AG04449 (cell line): Measurements from ENCODE around the gene RAB4A.

Source experiments
- CTCF ChIA-PET: fragments of 350-600 bp; formaldehyde crosslinking; extraction: SDS; loops from one replicate; lab custom pipeline; 2021; ENCODE audit warnings: antibody characterized with exemption; lab: Yijun Ruan, JAX
- POLR2A ChIA-PET: fragments of 400-600, 350-600 bp; formaldehyde crosslinking; extraction: SDS; loops from one replicate; lab custom pipeline; 2020; ENCODE audit warnings: antibody characterized with exemption, inconsistent platforms; lab: Yijun Ruan, JAX
- DNase-seq: peaks from one replicate; pipeline ENCODE4 v3.0.0-alpha.2; 2010; ENCODE audit warnings: low read depth, low spot score
- H3K4me3 ChIP-seq: 2 replicates; pipeline ENCODE4 v1.5.1; 2011; ENCODE audit warnings: low read depth, mild to moderate bottlenecking, control low read depth, low read length
- CTCF ChIP-seq: IDR thresholded peaks from one replicate; pipeline ENCODE4 v1.5.1; 2011; ENCODE audit warnings: mild to moderate bottlenecking, moderate library complexity, low read length, control low read depth, inconsistent platforms; ENCODE audit not compliant: insufficient read depth; ENCODE audit errors: missing control alignments

Gene RAB4A

GRCh38 chr1:229280037-229280828 is 9.3 kb downstream of the RAB4A start:
- no peak for TF ChIP-seq CTCF
- no peak overlapping the region for H3K4me3 ChIP-seq
- DNase-seq = no peak
- ChIA-PET POLR2A (interaction anchor here (0.7 kb wide), 1 partner anchor 228 kb away, joined by 3 read pairs; the partner anchor contains the start of gene NUP133), CTCF (no interaction called here)

GRCh38 chr1:229280921-229281320 is 10.0 kb downstream of the RAB4A start:
- H3K4me3 ChIP-seq = no peak overlapping the region
- no peak for DNase-seq
- ChIA-PET CTCF (interaction anchor here (1.3 to 1.5 kb wide), 2 partner anchors 25 to 201 kb away, joined by 4 read pairs; no protein-coding TSS in a partner anchor), POLR2A (interaction anchor here (0.6 to 0.7 kb wide), 2 partner anchors 227 to 278 kb away, joined by 3 read pairs; partner anchors contain the start of gene NUP133)
- TF ChIP-seq CTCF = no peak

- no peak for TF ChIP-seq CTCF
- no peak for DNase-seq
- ChIA-PET POLR2A (interaction anchor here (0.6 to 0.7 kb wide), 2 partner anchors 226 to 277 kb away, joined by 3 read pairs; partner anchors contain the start of gene NUP133), CTCF (interaction anchor here (1.3 to 1.5 kb wide), 2 partner anchors 25 to 201 kb away, joined by 4 read pairs; no protein-coding TSS in a partner anchor)
- H3K4me3 ChIP-seq = no peak overlapping the region
These were observed 10.5 kb downstream of the RAB4A start for GRCh38 chr1:229281339-229281926.

- CTCF ChIA-PET = interaction anchor here (0.9 to 1.5 kb wide), 3 partner anchors 12 to 200 kb away, joined by 3 to 4 read pairs (median 4); no protein-coding TSS in a partner anchor
- POLR2A ChIA-PET = no interaction called here
These were observed 11.4 kb downstream of the RAB4A start for GRCh38 chr1:229282295-229282823.

GRCh38 chr1:229283183-229283611 is 12.3 kb downstream of the RAB4A start:
- ChIA-PET CTCF (interaction anchor here (0.7 kb wide), 1 partner anchor 15 kb away, joined by 3 read pairs; no protein-coding TSS in a partner anchor), POLR2A (no interaction called here)
- no peak overlapping the region for H3K4me3 ChIP-seq
- TF ChIP-seq CTCF = no peak
- no peak for DNase-seq

More at GRCh38 chr1:229282295-229282823, 11.4 kb downstream of the RAB4A start:
- TF ChIP-seq CTCF = no peak
- no peak for DNase-seq
- H3K4me3 ChIP-seq = no peak overlapping the region
